GM19395 (cell line): ENCODE results near the gene DAAM2.

ENCODE experiments used
- ATAC-seq: cut with Tn5 transposase; IDR thresholded peaks from one replicate; pipeline ENCODE4 v1.9.1; 2021; ENCODE audit warnings: mild to moderate bottlenecking, moderate library complexity; ENCODE audit not compliant: unreplicated experiment

Gene DAAM2

GRCh38 chr6:39881851-39882530 lies 89.8 kb downstream of the DAAM2 start:
- ATAC-seq = no peak

GRCh38 chr6:39882531-39882899 lies 90.3 kb downstream of the DAAM2 start:
- ATAC-seq = no peak

- ATAC-seq = no peak
Observed at GRCh38 chr6:39884696-39885095, 92.5 kb downstream of the DAAM2 start.

GRCh38 chr6:39885691-39886090 lies 93.5 kb downstream of the DAAM2 start:
- no peak for ATAC-seq

GRCh38 chr6:39886871-39887270 lies 94.7 kb downstream of the DAAM2 start:
- ATAC-seq = no peak

- no peak for ATAC-seq
Observed at GRCh38 chr6:39887692-39888450, 95.7 kb downstream of the DAAM2 start.

- ATAC-seq = no peak
Observed at GRCh38 chr6:39889229-39889628, 97.1 kb downstream of the DAAM2 start.

GRCh38 chr6:39891353-39891752 lies 99.2 kb downstream of the DAAM2 start:
- ATAC-seq = no peak

GRCh38 chr6:39891976-39892375 lies 99.8 kb downstream of the DAAM2 start:
- no peak for ATAC-seq

- no peak for ATAC-seq
Observed at GRCh38 chr6:39892490-39893129, 100.4 kb downstream of the DAAM2 start.

- ATAC-seq = no peak
Observed at GRCh38 chr6:39893286-39893685, 101.1 kb downstream of the DAAM2 start.

- no peak for ATAC-seq
Observed at GRCh38 chr6:39896701-39897100, 104.5 kb downstream of the DAAM2 start.

GRCh38 chr6:39897698-39898097 lies 105.5 kb downstream of the DAAM2 start:
- ATAC-seq = no peak

GRCh38 chr6:39898625-39899024 lies 106.4 kb downstream of the DAAM2 start:
- ATAC-seq = no peak

GRCh38 chr6:39899554-39900295 lies 107.5 kb downstream of the DAAM2 start:
- no peak for ATAC-seq

- ATAC-seq = no peak
Observed at GRCh38 chr6:39901116-39901655, 109.0 kb downstream of the DAAM2 start.

- no peak for ATAC-seq
Observed at GRCh38 chr6:39901670-39902069, 109.5 kb downstream of the DAAM2 start.

- ATAC-seq = no peak
Observed at GRCh38 chr6:39902136-39902535, 110.0 kb downstream of the DAAM2 start.

GRCh38 chr6:39902786-39903465 lies 110.8 kb downstream of the DAAM2 start:
- no peak for ATAC-seq

GRCh38 chr6:39903656-39904055 lies 111.5 kb downstream of the DAAM2 start:
- ATAC-seq = no peak
